Activated T-cell treated with anti-CD3 and anti-CD28 coated beads, Interleukin-2, amount 50 U/mL, for 1 hour (primary cell): ENCODE measurements around the gene PABPC1L.
A peak's percentile ranks its signal among the peaks of the same experiment; 100 is the strongest.

Experiments
- DNase-seq: peaks from one replicate; pipeline ENCODE4 v3.0.0-alpha.2; 2020

Gene PABPC1L

GRCh38 chr20:44946271-44946852 lies 36.5 kb downstream of the PABPC1L start:
- DNase-seq = no peak

- DNase-seq = no peak
These were observed 38.2 kb downstream of the PABPC1L start for GRCh38 chr20:44948107-44948506.

DNA sequence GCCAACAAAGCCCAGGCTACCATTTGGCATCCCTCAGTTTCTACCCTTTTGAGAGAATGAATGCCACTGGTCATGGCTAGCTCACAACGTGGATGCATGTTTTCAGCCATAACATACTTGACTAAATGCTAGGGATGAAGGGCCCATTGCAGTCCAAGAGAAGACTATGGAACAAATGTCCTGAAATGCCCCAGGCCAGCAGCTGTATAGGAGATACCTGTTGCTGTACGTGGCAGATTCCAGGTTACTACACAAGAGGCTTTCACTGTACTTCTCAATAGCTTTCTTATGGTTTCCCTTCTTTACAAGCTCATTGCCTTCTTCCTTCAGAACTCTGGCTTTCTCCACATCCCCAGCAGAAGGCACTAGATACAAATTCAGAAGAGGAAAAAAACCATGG lies 38.7 kb downstream of the PABPC1L start:
- DNase-seq = no peak

GRCh38 chr20:44950368-44950767 lies 40.5 kb downstream of the PABPC1L start:
- DNase-seq = no peak

DNA sequence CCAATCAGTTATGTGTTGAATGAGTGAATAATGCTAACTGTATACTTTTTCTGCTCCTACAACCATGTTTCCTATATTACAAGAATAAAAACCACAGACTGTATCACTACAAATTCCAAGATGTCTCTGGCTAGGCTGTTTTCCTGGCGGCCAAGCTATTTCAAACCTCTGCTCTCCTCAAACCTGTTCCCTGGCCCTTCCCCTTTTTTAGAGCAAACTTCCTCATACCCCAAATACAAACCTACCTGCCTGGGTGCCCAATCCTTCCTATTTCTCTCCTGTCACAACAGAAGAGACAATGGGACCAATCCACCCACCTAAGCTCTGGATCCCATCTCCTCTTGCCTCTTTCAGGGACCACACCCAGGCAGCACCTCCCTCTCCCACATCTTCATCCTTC lies 42.9 kb downstream of the PABPC1L start:
- no peak for DNase-seq

DNA sequence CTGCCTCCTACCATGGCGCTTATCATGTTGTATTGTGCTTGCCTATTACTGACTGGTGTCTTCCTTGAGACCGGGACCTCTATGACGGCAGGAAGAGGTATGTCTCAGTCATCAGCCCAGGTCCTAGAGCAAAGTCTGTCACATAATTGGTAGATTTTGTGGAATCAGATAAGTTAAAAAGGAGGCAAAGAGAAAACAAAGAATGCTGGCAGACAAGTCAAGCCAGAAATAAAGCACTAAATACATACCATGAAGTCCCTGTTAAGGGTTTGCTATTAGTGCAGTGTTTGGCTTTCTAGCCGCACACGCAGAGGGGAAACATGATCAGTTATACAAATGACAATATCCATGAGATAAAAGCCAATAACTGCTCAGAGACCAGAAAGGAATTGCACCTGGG lies 44.4 kb downstream of the PABPC1L start:
- no peak for DNase-seq

DNA sequence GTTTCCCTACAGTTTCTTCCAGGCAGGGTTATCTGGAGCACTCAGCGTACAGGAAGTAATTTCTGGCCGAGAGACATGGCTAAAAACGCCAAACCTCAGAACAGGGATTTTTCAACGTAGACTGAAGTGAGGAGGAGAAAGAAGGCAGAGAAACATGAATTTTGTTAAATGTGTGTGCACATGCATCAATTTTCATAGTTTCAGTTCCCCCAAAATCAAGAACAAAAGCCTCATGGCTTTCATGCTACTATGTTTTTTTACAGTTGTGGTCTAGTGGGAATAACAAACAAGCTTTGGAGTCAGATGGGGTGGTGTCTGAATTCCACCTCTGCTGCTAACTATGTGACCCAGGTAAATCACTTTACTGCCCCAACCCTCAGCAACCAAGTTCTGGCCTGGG lies 45.4 kb downstream of the PABPC1L start:
- DNase-seq = no peak

GRCh38 chr20:44956410-44956809 lies 46.5 kb downstream of the PABPC1L start:
- DNase-seq = no peak

GRCh38 chr20:44958276-44958675 lies 48.4 kb downstream of the PABPC1L start:
- no peak for DNase-seq

DNA sequence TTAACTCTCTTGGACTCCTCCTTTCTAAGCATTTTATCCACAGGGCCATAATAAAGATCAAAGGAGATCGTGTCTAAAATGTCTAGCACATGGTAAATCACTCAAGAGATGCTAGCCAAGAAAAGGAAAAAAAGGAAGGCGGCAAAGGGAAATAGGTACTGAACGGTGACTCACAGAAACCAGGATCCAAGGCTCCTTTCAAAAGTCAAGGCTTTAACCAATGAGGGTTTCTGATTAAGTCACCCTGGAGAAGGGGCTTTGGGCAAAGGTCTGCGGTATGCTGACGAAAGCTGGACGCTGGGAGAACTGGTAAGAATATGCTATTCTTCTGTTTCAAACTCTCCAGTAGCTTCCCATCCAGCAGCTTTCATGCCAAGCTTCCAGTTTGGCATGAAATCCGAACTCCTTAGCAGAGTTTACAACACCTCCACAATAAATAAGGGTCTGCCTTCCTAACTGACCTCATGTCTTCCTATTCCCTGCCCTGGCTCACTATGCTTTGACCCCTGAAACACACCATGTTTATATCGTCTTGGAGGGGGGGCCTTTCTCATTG lies 49.3 kb downstream of the PABPC1L start:
- DNase-seq = no peak

GRCh38 chr20:44959638-44960102 lies 49.8 kb downstream of the PABPC1L start:
- peak; percentile 55 for DNase-seq

DNA sequence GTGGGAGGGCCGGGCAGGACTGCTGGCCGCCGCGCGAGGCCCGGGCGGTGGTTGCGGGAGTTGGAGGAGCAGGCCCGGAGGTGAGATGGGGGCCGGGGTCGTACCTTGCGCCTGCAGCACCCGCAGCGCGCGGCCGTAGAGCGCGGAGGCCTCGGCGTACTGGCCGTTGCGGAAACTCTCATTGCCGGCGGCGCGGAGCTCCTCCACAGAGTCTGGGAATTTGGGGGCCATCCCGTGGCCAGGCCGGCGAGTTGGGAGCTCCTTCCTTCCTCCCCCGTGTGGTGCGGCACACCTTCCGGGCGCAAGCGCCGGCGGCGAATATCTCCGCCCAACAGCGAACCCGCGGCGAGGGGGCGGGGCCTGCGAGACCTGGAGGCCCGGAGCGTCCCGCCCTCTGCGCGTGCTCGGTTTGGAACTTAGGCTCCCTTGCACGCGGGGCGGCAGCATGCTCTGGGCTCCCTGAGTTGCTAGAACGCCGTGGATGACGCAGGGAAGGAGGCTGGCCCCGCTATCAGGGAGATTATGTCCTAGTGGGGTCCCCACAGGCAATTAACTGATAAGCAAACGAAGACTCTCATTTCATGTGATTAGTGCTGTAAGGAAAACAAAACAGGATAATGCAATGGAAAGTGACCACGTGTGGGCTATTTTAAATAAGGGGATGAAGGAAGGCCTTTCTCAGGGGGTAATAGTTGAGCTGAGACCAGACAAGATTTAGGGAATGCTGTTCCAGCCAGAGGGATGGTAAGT lies 50.4 kb downstream of the PABPC1L start, which contains the start of gene TOMM34:
Gene TOMM34, minus strand, starts transcription at position 295 of the 750 bp plus-strand sequence. Its CDS starts 64 bp downstream, at position 231.
- DNase-seq = peak; percentile 95

DNA sequence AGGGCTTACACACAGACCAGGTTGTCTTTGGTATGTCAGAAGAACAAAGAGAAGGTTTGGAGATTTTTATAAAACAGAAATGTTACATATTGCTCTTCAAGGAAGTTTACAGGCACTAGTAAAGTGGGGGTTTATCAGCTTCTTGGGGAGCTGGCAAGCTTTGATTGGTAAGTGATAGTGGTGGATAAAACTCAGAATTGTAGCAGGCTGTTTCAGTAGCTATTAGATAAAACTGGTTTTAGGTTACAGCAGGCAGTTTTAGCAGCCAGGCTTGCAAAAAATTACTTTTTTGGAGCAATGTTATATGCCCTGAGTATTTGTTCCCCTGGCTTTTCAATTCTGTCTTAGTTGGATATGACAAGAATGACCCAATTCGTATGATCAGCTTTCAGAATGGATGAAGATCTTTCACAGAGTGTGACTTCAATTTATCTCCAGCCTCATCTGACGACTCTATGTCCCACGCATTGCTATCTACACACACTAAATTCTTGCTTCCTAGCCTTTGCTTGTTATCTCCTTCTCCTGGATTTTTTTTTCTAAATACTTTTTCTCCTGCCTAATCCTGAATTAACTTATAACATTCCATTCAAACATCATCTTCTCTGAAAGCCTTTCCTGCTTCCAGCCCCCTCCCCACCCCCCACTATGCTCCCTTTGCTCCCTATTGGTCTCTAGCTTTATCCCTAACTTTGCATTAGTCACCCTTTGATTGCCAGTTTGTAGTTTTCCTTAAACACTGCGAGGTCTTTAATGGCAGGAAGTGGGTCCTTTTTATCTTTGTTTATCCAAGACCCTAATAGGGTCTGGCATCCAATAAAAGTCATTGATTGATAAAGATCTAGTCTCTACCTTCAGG lies 51.4 kb downstream of the PABPC1L start:
- no peak for DNase-seq

- DNase-seq = no peak
These were observed 52.0 kb downstream of the PABPC1L start for GRCh38 chr20:44961870-44962267.

GRCh38 chr20:44962483-44962882 lies 52.6 kb downstream of the PABPC1L start:
- no peak for DNase-seq

DNA sequence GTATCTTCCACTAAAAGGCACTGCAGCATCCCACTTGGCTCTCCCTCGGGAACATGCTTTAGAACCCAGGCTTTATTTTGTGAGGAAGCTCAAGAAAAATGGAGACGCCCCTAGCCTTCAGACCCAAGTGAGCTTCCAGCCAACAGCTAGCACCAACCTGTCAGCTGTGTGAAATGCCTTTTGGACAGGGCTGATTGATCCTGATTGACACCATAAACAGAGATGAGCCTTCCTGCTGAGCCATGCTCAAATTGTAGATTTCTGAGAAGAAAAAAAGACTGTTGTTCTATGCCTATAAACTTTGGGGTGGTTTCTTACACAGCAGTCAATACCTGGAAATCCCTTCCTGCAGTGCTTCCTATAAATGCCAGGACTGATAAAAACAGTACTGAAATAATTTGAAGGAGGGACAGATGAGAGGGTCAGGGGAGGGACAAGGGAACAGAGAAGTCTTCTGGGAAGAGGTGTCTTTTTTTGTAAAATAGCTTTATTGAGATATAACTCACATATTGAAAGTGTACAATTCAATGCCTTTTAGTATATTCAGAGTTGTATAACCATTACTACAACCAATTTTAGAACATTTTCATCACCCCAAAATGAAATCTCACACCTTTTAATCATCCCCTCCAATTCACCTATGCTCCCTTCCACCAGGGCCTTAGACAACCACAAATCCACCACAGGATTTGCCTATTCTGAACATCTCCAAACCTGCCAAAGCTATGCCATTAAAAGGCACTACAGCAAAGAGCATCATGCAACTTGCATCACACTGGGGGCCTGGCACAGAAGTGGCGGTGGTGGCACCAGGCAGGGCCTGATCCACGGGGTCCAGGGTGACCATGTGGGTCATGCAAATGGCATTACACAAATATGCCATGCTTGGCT lies 53.7 kb downstream of the PABPC1L start:
- no peak for DNase-seq

GRCh38 chr20:44965651-44966029 lies 55.8 kb downstream of the PABPC1L start:
- no peak for DNase-seq

DNA sequence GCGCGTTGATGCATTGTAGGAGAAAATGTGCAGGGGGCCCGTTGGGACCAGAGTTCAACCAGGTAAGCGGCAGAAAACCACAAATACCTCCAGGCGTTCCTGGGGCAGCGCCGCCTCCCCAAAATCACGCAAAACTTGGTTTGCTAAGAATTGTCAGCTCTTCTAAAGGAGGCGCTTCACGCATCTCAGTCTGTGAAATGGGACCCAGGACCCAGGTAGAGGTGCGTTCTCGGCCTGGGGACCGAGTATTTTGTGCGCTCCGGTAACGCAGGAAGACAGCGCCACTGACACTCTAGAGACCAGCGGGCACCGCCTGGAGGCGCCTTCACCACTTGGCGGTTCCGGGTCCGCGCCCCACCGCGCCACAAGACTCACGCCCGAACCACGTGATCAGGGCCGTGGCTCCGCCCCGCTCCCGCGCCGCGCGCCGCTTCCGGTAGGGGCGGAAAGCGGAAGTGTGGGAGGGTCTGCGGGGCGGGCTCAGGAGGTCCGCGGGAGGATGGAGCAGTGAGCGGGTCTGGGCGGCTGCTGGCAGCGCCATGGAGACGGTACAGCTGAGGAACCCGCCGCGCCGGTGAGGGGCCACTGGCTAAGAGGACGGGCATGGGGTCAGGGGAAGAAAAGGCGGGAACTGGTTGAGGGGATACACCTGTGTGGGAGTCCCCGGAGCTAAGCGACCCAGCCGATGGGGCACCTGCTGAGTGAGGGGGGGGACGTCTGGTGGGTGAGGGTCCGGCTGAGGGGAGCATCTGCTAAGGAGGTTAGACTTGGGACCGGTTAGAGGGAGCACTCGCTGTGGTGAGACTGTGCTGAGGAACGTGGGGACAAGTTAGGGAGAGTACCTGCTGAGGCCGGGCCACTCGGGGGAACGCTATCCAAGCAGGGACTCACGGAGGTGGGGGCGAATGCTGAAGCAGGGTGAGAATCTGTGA lies 56.4 kb downstream of the PABPC1L start, which contains the start of gene STK4:
Gene STK4, plus strand, starts transcription at position 483 of the 932 bp plus-strand sequence. Its CDS starts 57 bp downstream, at position 540.
- DNase-seq = peak; percentile 98

GRCh38 chr20:44967207-44967807 lies 57.4 kb downstream of the PABPC1L start:
- DNase-seq = peak; percentile 48

- peak; percentile 38 for DNase-seq
These were observed 59.5 kb downstream of the PABPC1L start for GRCh38 chr20:44969300-44969894.
